Activated gamma-delta T cell (primary cell): ENCODE results near the gene TRA2B.
"Not testable (repeated sequence)": the region's sequence is repeated elsewhere in the genome, so short reads cannot be mapped to it uniquely, and the experiment has no call there.

ENCODE experiments used
- DNase-seq: peaks from one replicate; lab custom pipeline; 2025; lab: John Stamatoyannopoulos, UW

Gene TRA2B

DNA sequence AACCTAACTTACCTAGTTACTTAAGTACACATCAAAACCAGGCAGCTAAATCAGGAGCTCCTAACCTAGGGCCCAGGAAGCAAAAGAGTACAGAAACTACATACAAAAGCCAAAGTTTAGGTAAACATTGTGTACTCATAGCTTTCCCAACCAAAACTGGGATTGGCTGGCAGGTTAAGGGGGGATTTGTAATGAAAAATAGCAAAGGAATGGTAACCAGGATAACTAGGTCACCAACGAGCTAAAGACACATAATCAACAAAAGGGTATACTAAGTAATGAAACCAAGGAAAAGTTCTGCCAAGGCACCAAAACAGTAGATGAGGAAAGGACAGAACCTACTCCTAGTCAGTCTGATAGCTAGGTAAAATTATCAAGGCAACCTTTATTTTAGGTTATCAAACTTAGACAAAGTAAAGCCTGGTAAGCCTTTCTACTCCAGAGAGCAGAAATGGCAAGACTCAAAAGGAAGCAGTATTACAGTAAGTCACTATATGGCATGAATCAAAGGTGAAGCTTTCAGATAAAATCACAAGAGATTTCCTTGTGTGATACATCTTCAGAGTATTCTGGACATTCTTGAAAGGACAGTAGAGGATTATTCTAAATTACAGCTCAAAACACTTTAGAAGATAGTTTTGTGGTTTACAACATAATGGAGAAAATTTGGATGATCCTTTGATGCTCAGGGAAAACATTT lies 10.2 kb downstream of the TRA2B start:
- no peak for DNase-seq

DNA sequence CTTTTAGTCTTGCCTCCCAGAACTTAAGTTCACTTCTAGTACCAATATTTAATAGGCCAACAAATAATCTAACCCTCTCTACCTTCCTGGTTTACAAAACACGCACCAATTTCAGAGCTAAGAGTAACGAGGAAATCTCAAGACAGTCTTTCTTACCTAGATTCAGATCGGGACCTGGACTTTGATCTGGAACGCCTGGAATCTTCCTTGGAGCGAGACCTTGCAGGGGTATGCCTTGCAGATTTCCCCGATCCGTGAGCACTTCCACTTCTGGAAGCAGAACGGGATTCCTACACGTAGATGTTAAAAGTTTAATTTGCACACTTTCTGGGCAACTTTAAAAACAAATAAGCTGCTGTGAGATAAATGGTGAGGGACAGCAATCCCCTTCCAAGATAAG lies 11.4 kb downstream of the TRA2B start:
- DNase-seq, result no peak

DNA sequence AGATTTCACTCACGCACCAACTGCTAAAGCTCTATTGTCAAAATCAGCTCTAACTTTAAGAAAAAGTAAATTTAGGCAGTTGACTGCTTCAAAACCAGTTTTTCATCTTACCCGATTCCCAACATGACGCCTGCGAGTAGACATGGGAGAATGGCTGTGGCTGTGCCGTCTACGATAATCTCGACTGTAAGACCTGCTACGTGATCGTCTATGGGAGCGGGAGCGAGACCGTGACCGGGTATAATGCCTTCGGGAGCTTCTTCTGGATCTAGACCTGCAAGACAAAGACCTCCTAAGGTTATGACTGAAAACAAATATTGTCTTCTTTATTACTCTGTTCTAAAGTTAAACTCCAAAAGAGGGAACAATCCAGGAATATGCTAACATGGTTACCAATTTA lies 12.5 kb downstream of the TRA2B start:
- DNase-seq, result no peak

DNA sequence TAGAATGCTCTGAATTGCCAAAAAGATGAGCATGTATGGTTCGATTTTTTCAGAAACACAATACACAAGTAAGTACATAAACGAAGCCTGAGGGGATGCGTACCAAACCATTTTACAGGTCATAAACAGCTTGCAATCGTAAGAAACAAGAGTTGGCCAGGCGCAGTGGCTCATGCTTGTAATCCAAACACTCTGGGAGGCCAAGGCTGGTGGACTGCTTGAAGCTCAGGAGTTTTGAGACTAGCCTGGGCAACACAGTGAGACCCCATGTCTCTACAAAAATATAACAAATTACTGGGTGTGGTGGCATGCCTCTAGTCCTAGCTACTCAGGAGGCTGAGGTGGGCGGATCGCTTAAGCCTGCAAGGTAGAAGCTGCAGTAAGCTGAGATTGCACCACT lies 13.4 kb downstream of the TRA2B start:
- no peak for DNase-seq

DNA sequence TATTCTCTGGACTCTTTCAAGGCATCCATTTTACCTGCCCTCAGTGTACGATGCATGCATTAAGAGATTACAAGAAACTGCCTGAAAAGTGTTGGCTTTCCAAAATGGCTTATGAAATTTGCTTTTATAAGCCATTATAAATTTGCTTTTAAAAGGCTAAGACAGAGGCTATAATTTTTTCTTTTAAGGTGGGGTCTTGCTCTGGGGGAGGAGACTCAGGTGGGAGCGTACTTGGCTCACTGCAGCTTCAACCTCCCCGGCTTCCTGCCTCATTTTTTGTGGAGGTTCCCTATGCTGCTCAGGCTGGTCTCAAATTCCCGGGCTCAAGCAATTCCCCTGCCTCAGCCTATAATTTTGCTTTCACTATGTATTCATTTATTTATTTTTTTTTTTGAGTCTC lies 17.6 kb downstream of the TRA2B start:
- no peak for DNase-seq

DNA sequence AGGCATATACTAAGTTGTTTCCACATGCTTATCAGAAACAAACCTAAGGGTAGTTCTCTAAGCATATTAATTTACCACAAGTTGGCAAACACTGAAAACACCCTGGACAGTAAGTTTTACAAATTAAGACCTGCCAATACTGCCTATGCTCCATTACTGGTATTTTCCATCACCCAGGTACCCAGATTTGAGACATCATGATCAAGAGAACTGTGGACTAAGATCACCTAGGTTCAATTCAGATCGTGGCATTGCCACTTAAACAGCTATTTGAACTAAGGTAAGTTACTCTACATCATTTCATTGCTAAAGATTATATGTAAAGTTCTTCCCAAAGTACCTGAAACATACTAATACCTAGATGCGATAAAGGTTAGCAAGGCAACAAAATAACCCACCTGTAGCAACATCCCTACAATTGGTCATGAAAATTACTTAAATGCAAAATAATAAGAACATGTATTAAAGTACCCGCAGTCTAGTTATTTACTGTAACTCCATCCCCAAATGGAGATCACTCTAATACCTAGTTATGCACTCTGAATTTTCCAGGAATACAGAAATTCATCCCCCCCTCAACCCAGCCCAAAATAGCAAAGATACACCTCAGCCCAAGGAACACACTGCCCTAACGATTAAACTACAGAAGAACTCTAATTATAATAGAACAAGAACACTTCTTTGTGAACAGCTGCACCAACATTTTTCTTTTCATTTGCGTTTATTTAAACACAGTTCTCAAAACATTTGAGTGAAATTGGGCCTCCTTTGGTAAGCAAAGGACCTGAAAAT lies 21.6 kb downstream of the TRA2B start:
- DNase-seq, result no peak

DNA sequence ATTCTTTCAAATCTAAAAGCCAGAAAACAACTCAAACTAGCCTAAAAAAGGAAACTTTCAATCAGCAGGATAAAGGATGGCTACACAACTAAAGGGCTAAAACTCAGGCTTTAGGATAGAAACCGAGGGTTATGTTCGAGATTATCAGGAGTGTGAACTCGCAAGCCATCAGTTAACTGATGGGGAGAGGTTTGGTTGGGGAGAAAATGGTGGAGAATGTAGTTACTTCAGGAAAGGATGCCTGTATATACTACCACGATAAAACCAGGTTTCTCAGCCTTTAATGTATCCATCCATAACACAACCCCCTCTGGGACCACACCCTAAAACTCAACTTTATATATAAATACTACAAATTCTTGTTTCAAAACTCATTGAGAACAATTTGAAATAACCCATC lies 22.2 kb downstream of the TRA2B start:
- no peak for DNase-seq

DNA sequence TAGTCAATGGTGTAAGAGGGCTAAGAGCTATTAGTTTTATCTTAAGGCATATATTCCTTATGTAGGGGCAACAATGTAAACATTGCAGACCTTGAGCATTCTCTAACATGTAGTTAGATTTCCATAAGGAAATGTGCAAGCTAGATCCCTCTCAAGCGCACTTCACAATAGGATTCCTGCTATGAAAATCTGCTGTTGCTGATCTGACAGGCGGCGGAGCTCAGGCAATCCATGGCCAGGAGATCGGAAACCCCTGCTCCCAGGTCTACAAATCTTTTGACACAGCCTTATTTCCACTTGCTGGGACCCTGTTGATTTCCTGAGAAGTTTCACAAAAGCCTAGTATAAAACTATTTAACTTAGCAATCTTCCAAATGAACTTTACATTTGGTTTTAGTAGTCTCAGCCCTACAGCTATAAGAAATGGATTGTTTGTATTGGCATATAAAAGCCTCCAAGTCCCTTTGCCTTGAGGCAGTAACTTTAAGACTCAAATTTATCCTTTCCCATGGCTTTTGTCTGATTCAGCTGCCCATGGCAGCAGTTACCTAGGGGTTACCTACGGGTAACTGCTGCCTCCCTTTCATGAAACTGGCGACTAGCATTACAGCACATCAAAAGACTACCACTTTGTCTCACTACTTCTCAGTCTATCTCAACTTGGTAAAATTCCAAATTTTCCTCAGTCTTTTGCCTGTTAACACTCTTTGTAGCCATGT lies 22.7 kb downstream of the TRA2B start:
- no peak for DNase-seq

DNA sequence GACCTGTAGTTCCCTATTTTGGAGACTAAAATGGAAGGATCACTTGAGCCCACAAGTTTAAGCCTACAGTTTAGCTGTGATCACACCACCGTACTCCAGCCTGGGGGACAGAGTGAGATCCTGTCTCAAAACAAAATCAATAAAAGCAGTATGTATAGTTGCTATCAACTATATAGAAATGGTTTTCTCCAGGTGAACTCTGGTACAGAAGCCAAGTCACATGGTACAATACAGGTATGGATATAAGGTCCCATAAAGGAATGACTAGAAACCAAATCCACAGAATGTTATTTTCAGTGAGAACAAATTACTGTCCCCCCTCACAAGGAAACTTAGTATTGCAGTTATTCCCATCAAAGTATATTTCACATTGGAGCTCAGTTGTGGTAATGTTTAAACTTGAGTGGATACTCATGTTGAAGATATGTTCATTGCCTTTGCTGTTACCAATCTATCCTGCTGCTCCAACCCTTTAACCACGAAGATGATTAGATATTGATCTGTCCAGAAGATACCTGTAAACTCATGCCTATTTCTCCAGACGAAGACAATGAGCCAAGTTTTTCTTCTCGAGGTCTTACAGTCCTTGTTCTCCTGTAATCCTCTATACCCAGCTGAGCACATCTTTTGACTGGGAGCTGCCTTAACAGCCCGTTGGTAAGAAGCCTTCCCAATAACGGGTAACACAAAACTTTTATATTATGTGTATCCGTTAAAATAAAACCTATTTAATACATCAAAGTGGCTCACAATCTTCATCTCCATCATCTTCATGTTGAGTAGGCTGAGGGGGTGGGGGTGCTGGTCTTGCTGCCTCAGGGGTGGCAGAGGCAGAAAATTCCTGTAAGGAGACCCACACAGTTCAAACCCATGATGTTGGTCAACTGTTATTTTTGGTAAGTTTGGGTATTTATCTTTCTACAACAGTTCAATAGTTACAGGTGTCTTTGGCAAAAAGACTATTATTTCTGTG lies 24.6 kb downstream of the TRA2B start:
- DNase-seq, result no peak

DNA sequence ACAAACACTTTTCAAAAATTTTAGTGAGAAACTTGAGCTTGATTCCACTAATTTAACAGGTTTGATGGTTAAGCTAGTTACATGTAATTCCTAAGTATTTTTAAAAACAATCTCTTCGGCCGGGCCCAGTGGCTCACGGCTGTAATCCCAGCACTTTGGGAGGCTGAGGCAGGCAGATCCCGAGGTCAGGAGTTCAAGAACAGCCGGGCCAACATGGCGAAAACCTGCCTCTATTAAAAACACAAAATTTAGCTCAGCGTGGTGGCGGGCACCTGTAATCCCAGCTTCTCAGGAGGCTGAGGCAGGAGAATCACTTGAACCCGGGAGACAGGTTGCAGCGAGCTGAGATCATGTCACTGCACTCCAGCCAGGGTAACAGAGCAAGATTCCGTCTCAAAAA lies 25.3 kb downstream of the TRA2B start:
- DNase-seq, result no peak

DNA sequence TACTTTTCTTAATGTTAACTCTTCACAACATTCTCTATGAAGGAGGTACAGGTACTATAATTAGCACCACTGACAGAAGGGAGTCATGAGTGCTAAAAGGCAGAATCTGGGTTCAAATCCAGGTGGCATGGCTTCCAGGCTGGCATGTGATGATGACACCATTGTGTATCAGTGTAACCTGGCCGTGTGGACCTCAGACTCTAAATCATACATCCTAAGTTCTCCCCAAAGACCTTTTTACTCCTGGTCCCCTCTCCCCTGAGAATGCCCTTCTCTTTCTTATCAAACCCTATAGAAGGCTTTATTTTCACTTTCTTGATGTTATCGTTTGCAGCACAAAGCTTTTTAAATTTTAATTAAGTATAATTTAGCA lies 26.8 kb downstream of the TRA2B start:
- DNase-seq, result not testable (repeated sequence)

DNA sequence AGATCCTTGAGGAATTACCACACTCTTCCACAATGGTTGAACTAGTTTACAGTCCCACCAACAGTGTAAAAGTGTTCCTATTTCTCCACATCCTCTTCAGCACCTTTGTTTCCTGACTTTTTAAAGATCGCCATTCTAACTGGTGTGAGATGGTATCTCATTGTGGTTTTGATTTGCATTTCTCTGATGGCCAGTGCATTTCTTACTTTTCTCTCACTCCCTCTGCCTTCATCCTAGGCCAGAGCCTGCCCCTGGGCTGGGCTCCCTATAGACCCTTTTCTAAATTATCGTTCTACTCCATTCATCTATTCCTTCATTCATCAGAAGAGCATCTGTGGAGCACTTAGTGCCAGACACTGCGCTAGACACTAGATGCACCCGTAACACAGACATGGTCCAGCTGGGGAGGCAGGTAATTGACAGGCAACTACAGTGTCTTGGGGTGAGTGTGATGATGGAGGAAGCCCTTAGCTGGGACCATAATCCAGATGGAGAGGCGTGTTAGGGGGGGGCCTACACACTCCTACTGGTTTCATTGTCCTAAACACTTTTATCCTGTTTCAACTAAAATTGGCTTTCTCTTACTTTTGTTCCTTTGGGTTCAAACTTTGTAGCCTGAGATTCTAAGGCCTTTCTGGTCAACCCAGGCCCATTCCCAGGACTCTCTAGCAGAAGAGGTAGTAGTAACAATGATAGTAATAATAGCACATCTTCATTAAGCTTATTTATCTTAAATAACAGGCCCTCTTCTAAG lies 27.3 kb downstream of the TRA2B start:
- DNase-seq, result not testable (repeated sequence)

DNA sequence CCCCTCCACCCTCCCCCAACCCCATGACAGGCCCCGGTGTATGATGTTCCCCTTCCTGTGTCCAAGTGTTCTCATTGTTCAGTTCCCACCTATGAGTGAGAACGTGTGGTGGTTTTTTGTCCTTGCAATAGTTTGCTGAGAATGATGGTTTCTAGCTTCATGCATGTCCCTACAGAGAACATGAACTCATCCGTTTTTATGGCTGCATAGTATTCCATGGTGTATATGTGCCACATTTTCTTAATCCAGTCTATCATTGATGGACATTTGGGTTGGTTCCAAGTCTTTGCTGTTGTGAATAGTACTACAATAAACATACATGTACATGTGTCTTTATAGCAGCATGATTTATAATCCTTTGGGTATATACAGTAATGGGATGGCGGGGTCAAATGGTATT lies 27.9 kb downstream of the TRA2B start:
- not testable (repeated sequence) for DNase-seq

DNA sequence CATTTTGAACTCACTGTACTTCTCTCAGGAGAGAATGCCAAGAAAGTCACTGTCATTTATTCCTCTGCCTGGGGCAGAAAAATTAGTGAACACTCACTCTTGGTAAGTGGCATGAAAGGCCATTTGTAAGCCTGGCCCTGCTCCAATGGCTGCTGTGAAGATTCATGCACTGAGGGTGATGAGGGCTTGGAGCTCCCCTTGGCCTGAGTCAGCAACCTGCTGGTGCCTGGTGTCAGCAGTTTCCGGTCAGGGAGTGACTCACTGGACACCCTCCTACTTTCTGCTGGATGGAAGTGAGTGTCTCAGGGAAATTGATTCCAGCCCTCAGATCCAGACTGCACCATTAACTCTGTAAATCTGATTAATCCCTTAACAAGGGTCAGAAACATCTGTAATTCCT lies 37.6 kb downstream of the TRA2B start:
- no peak for DNase-seq

DNA sequence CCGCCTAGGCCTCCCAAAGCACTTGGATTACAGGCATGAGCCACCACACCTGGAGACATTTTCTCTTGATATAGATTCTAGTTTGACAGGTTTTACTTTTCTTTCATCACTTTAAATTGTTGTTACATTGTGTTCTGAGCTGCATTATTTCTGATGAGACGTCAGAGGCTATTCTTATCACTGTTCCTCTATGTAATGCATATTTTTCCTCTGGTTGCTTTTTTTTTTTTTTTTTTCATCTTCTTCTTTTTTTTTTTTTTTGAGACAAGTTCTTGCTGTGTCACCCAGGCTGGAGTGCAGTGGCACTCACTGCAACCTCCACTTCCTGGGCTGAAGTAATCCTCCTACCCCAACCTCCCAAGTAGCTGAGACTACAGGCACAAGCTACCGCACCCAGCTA lies 41.2 kb downstream of the TRA2B start:
- DNase-seq, result no peak

DNA sequence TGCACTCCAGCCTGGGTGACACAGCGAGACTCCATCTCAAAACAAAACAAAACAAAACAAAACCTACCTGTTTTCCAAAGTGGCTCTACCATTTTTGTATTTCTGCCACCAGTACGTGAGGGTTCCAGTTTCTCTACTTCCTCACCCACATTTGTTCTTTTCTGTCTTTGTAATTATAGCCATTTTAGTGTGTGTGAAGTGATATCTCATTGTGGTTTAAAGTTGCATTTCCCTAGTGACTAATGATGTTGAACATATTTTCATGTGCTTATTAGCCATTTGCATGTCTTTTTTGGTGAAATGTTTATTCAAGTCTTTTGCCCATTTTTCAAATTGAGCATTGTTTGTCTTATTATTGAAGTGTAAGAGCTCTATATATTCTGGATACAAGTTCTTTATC lies 50.7 kb downstream of the TRA2B start:
- DNase-seq, result no peak

DNA sequence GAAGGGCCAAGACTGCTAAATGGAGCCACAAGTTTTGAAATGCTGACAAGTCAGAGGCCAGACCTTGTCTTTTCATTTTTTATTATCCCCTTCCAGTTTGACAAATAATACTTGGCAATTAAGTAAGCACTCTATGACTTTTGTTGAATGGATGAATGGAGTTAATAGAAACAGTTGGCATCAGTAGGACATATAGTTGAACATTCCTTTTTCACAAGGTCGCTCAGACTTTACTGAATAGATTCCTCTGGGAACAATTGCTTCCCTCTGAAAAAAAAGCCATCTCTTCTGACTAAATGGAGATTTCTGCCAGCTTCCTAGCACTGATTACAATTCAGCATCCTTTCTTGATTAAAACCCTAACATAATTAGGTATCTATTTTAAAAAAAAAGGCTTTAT lies 53.2 kb downstream of the TRA2B start:
- no peak for DNase-seq

DNA sequence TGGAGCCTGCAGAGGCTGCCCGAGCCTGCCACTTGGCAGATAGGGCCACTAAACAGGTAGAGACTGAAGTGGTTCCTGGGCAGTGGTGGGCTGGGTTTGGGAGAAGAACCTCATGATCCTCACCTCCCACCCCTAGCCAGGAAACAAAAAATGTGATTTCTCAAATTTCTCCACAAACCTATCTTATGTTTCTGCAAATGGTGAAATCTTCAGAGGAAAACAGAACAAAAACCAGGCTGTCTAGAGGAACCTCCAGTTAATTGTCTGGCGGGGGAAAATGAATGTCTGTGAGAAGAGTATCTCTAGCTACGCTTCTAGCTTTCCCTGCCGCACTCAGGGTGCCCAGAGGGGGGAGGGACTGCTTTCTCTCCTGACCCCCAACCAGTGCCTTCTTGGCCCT lies 55.9 kb downstream of the TRA2B start:
- DNase-seq, result no peak

DNA sequence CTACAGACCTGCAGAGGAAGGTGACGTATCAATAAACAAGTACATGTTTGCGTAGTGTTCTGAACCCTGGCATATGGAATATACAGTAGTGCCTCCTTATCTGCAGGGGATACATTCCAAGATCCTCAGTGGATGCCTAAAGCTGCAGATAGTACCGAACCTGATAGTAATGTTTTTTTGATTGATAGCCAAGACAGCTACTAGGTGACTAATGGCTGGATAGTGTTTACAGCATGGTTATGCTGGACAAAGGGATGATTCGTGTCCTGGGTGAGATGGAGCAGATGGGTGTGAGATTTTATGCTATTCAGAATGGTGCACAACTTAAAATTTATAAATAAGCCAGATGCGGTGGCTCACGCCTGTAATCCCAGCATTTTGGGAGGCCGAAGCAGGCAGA lies 57.2 kb downstream of the TRA2B start:
- DNase-seq, result no peak

DNA sequence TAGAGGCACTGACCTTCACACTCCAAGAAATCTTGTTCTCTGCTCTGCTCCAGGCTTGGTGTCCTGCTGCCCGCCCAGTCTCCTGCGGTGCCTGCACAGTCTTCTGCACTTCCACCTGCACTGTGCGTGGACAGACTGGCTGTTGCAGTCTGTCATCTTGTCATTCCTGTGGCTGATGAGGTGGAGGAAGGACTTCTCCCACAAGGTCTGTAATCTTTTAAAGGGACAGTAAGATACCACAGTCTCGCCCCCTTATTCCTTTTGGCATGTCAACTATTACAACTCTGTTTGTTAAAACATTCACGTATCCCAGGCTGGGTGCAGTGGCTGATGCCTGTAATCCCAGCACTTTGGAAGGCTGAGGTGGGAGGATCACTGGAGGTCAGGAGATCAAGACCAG lies 58.9 kb downstream of the TRA2B start:
- DNase-seq, result no peak

DNA sequence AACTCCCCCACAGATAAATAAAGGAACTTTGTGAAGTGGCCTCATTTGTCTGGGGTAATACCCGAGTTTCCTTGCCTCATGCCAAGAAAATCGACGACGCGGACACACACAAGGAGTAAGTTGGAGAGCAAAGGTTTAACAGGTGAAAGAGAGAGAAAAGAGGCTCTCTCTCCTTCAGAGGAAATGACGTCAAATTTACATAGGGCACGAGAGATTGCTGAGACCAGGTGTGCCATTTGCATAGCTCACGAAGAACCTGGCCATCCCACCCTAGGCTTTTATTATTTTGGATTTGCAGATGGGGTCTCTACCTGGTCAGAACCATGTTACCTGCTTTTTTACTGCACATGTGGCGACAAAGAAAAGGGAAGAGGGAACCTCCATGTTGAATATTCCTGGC lies 63.7 kb downstream of the TRA2B start:
- no peak for DNase-seq
